Neural progenitor cell (in vitro differentiated cells): ENCODE results near the gene TLCD5.

Experiments
- CTCF ChIP-seq: fragments of 200-600 bp; sonication (generic); IDR thresholded peaks from 2 replicates; pipeline ENCODE4 v1.5.1; 2017; ENCODE audit warnings: antibody characterized with exemption, mild to moderate bottlenecking
- EZH2 ChIP-seq: fragments of 200-600 bp; sonication (generic); IDR thresholded peaks from 2 replicates; pipeline ENCODE4 v1.6.1; 2017; ENCODE audit warnings: antibody characterized with exemption, mild to moderate bottlenecking, moderate library complexity

GRCh38 chr11:120331301-120331996 lies 6.3 kb downstream of the TLCD5 start:
- TF ChIP-seq CTCF, result no peak
- TF ChIP-seq EZH2, result no peak
